Spleen (tissue), 11 donors: ENCODE results near the gene DDX43. TPM values are rescaled to one million over a fixed set of nuclear protein-coding genes. Genes with fewer than 3 reads are reported as not detected.
A peak's percentile ranks its signal among the peaks of the same experiment; 100 is the strongest.
"Not testable (repeated sequence)": the region's sequence is repeated elsewhere in the genome, so short reads cannot be mapped to it uniquely, and the experiment has no call there.

Experiments used
- DNase-seq: peaks from one replicate; pipeline ENCODE4 v3.0.0-alpha.2; 2020
- H3K27ac ChIP-seq, 8 donors: fragments of 200-600 bp; sonication (generic) in 7 of 8; 1 replicate in 4 of 8; 2 replicates in 4 of 8; pipeline versions ENCODE4 v1.5.0 to v1.8.0; 2016 to 2021; ENCODE audit warnings: inconsistent platforms in 4 of 8, mild to moderate bottlenecking in 4 of 8, moderate library complexity in 1 of 8
- H3K27me3 ChIP-seq, 7 donors: fragments of 200-600 bp; sonication (generic) in 6 of 7; replicated peaks in 1 of 7; 1 replicate in 4 of 7; 2 replicates in 3 of 7; pipeline versions ENCODE4 v1.5.0 to v1.8.0; 2016 to 2021; ENCODE audit warnings: inconsistent platforms in 3 of 7, mild to moderate bottlenecking in 1 of 7
- H3K36me3 ChIP-seq, 6 donors: fragments of 200-600 bp; sonication (generic) in 5 of 6; 1 replicate in 4 of 6; 2 replicates in 2 of 6; pipeline versions ENCODE4 v1.5.0 to v1.8.0; 2016 to 2021; ENCODE audit warnings: inconsistent platforms in 2 of 6
- H3K4me1 ChIP-seq, 6 donors: fragments of 200-600 bp; sonication (generic) in 5 of 6; 1 replicate in 3 of 6; 2 replicates in 3 of 6; pipeline versions ENCODE4 v1.5.0 to v1.8.0; 2016 to 2021; ENCODE audit warnings: inconsistent platforms in 3 of 6
- H3K4me3 ChIP-seq, 8 donors: fragments of 200-600 bp; sonication (generic) in 7 of 8; 1 replicate in 4 of 8; 2 replicates in 4 of 8; pipeline versions ENCODE4 v1.5.0 to v1.8.0; 2016 to 2021; ENCODE audit warnings: inconsistent platforms in 4 of 8, mild to moderate bottlenecking in 4 of 8, moderate library complexity in 2 of 8
- H3K9me3 ChIP-seq, 8 donors: fragments of 200-600 bp; sonication (generic) in 7 of 8; 1 replicate in 4 of 8; 2 replicates in 4 of 8; pipeline versions ENCODE4 v1.5.0 to v1.8.0; 2016 to 2021; ENCODE audit warnings: inconsistent platforms in 4 of 8
- POLR2A ChIP-seq, 3 donors: fragments of 450-650 bp; IDR thresholded peaks; one replicate each; pipeline ENCODE4 v1.5.1; 2017; ENCODE audit warnings: antibody characterized with exemption in 3 of 3, mild to moderate bottlenecking in 1 of 3
- POLR2AphosphoS5 ChIP-seq, 3 donors: sonication (generic); formaldehyde crosslinking; IDR thresholded peaks; one replicate each; pipeline ENCODE4 v1.5.1; 2017; ENCODE audit warnings: antibody characterized with exemption in 3 of 3
- WGBS, 5 donors: extraction: QIAGEN DNeasy Blood & Tissue Kit in 3 of 5; methylation state at CpG; one replicate each; pipeline versions ENCODE4 v1.1.5 to v1.1.7; 2013 to 2018; 5-methylcytosine and 5-hydroxymethylcytosine counted together
- intact Hi-C: fragments of 100-400 bp; cut with DNase I; formaldehyde crosslinking; loops from one replicate; pipeline ENCODE4 v1.15.0; 2023; ENCODE audit warnings: low total_unique reads
- polyA plus RNA-seq, 3 donors: library from polyadenylated mRNA; stranded (reverse); fragments of 200-250 nt; gene quantifications; one replicate each; pipeline ENCODE4 v1.2.1, GENCODE V29; 2013
- small RNA-seq, 4 donors: library from RNA; depleted of rRNA; stranded (forward); fragments of <200 nt; gene quantifications; one replicate each; pipeline ENCODE3, GENCODE V24; 2016
- total RNA-seq, 7 donors: library from RNA; depleted of rRNA in 3 of 7; stranded (reverse); fragments of >200 nt in 3 of 7; fragmentation: NEBNext Ultra II Directional in 4 of 7; extraction: Animal tissue kit (Norgen Biotek cat#: 25700) in 4 of 7; gene quantifications; one replicate each; pipeline versions ENCODE4 v1.1.0 to v1.2.1, GENCODE V29; 2016 to 2021
- TF ChIP-seq, protein P1 (sequence below), 11 experiments: fragments of 200-600 bp in 7 of 11; fragments of 450-650 bp in 4 of 11; sonication (generic) in 4 of 11; IDR thresholded peaks in 8 of 11; conservative IDR thresholded peaks in 3 of 11; 1 replicate in 7 of 11; 2 replicates in 4 of 11; pipeline versions ENCODE4 v1.4.0 to v1.8.0; 2016 to 2021; ENCODE audit warnings: antibody characterized with exemption in 11 of 11, inconsistent platforms in 4 of 11, mild to moderate bottlenecking in 1 of 11
- donor health status: healthy with polysubstance abuse.
- donor health status: DM: no; HTN: no; CAD: no; lungs with moderate emphysema.
- donor health status: DM: no; HTN: no; CAD: no.
- donor health status: Bipolar disorder and iron deficiency.
- donor health status: healthy.
- donor health status: DM: no; HTN: no; CAD: no.
- donor health status: DM: yes; HTN: yes; CAD: no.

DDX43 gene
- total and polyA plus RNA-seq, 10 donors: 0.34 to 1.5 (median 1.0) TPM

DNA sequence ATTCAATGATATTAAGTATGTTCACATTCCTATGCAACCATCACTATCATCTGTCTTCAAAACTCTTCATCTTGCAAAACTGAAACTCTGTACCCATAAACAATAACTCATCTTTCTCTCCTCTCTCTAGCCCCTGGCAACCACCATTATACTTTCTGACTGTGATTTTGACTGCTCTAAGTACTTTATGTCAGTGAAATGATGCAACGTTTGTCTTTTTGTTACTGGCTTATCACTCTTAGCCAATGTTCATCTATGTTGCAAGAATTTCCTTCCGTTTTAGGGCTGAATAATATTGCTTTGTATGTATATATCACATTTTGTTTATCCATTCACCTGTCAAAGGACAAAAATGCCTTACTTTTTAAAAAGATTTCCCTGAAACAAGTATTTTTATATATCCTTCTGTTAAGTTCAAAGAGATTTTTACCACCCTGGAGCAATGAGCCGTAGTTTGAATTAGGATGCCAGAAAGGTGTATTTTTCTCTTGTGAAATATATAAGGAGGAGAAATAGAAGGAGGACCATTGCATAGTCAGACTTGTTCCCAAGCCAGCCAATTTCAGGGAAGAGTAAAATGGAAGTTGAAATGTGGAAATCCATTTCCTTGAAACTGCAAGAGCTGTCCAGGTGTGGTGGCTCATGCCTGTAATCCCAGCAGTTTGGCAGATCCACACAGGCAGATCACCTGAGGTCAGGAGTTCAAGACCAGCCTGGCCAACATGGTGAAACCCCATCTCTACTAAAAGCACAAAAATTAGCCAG is 61.4 kb downstream of the DDX43 start:
- no peak for DNase-seq
- peak overlapping the region in 6 of 8 donors; percentile 16 to 86 (median 77) for H3K27ac ChIP-seq
- H3K4me3 ChIP-seq: no peak overlapping the region
- 38 to 61% (median 50%) methylated on average over 3 of the region's 3 CpGs for WGBS, 5 donors
- peaks cover 0 to 77% (median 26%) of the 10 kb centered on the region in 6 donors for H3K4me1 ChIP-seq
- no peaks in the 10 kb centered on the region for H3K27me3 ChIP-seq
- intact Hi-C loops: no loop called here
- no peaks in the 10 kb centered on the region for H3K36me3 ChIP-seq
- no peak for TF ChIP-seq POLR2AphosphoS5 (IDR thresholded peaks at IDR 0.05)
- TF ChIP-seq POLR2A (IDR thresholded peaks at IDR 0.05): no peak
- TF ChIP-seq, protein P1, sequence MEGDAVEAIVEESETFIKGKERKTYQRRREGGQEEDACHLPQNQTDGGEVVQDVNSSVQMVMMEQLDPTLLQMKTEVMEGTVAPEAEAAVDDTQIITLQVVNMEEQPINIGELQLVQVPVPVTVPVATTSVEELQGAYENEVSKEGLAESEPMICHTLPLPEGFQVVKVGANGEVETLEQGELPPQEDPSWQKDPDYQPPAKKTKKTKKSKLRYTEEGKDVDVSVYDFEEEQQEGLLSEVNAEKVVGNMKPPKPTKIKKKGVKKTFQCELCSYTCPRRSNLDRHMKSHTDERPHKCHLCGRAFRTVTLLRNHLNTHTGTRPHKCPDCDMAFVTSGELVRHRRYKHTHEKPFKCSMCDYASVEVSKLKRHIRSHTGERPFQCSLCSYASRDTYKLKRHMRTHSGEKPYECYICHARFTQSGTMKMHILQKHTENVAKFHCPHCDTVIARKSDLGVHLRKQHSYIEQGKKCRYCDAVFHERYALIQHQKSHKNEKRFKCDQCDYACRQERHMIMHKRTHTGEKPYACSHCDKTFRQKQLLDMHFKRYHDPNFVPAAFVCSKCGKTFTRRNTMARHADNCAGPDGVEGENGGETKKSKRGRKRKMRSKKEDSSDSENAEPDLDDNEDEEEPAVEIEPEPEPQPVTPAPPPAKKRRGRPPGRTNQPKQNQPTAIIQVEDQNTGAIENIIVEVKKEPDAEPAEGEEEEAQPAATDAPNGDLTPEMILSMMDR (IDR thresholded peaks at IDR 0.05 in 8 of 11, conservative IDR thresholded peaks at IDR 0.05 in 3 of 11): no peak
- H3K9me3 ChIP-seq: no peaks in the 10 kb centered on the region

DNA sequence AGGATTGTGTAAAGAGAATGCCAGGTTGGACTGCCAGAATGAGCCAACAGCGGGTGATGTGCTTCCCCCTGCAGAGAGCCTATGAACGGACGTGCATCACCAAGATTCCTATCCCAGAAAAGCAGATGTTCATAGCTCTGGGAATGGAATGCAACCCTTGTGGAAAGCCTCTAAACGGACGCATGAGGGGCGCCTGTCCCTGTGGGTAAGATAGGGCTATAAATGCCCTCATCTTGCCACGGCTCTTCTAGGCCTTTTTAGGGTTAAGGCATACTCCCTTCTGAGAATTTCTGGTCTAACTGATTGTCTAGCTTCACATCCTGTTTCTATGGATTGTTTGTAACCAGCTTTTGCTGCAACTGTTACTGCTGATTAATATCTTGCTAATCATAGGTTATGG is 64.8 kb downstream of the DDX43 start:
- H3K27ac ChIP-seq: peak overlapping the region in 2 of 8 donors; percentile 7 to 98
- DNase-seq, intact Hi-C loops, H3K9me3 ChIP-seq, H3K4me3 ChIP-seq, H3K27me3 ChIP-seq: not testable (repeated sequence)
- 63 to 81% (median 65%) methylated on average over 7 of the region's 7 CpGs for WGBS, 5 donors
- H3K36me3 ChIP-seq: peaks cover 0 to 11% (median 3%) of the 10 kb centered on the region in 6 donors
- H3K4me1 ChIP-seq: peaks cover 0 to 74% (median 39%) of the 10 kb centered on the region in 6 donors

DNA sequence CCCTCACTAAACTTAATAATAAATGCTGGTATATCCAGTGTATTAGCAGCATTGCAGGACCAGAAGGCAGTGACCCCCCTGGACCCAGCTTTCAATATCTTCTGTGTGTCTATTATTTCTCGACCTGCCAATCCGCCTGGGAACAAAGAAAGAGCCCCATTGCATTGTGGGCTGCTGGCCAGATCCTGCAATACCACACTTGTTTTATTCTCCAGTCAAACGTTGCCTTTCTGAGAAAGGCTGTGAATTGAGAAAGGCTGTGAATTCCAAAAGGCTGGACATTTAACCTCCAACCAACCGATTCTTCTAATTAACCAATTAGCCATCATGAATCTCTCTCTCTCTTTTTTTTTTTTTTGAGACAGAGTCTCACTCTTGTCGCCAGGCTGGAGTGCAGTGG is 65.4 kb downstream of the DDX43 start:
- TF ChIP-seq POLR2AphosphoS5 (IDR thresholded peaks at IDR 0.05) (no peak), POLR2A (IDR thresholded peaks at IDR 0.05) (no peak)
- TF ChIP-seq, protein P1 (IDR thresholded peaks at IDR 0.05 in 8 of 11, conservative IDR thresholded peaks at IDR 0.05 in 3 of 11): no peak
- H3K27ac ChIP-seq: peak overlapping the region in 5 of 8 donors; percentile 95 to 98 (median 98)
- H3K4me1 ChIP-seq: peaks cover 0 to 74% (median 44%) of the 10 kb centered on the region in 6 donors
- no peaks in the 10 kb centered on the region for H3K9me3 ChIP-seq
- H3K27me3 ChIP-seq: no peaks in the 10 kb centered on the region
- peaks cover 0 to 13% (median 3%) of the 10 kb centered on the region in 6 donors for H3K36me3 ChIP-seq
- intact Hi-C loops: loop anchor here (10.0 kb wide), 1 partner anchor 55 kb away; no protein-coding TSS in a partner anchor
- H3K4me3 ChIP-seq: no peak overlapping the region
- 67 to 85% (median 74%) methylated on average over 5 of the region's 5 CpGs for WGBS, 5 donors
- no peak for DNase-seq

DNA sequence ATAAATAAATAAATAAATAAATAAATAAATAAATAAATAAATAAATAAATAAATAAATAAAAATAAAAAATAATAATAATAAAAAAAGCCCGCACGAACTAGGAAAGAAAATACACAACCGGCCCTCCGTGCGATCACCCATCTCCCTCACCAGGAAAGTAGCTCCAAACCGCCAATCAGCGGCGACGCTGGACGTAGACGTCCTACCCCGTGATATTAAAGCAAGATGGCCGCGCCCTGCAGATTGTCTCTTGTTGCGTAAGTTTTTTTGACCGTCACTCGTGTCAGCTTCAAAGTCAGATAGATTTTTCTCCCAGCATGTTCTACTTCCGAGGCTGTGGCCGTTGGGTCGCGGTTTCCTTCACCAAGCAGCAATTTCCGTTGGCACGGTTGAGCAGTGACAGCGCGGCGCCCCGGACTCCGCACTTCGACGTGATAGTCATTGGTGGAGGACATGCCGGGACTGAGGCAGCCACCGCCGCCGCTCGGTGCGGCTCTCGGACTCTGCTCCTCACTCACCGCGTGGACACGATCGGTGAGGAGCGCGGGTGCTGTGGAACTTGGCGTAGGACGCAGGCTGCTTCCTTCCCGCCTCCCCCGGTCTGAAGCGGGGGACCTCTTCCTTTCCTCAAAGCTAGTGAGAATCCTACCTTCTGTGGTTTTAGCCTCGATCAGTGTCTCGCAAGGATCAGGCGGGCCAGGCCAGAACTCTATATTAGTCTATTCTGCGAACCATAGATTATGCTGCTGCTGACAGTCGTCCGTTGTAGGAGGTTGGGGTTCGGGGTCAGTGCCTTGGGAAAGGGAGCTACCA is 67.1 kb downstream of the DDX43 start, which contains the start of gene MTO1:
MTO1 (plus strand) TSS at position 201 of the 814 bp plus-strand sequence; CDS start at position 319, 118 bp downstream.
- Histone ChIP-seq H3K9me3 (no peaks in the 10 kb centered on the region), H3K27ac (peak within 1 kb of the TSS; percentile 95 to 98 (median 98)), H3K4me3 (peak within 1 kb of the TSS; percentile 73 to 99 (median 90)), H3K4me1 (peaks cover 0 to 74% (median 52%) of the 10 kb centered on the region in 6 donors), H3K36me3 (peaks cover 0 to 30% (median 14%) of the 10 kb centered on the region in 6 donors), H3K27me3 (no peaks in the 10 kb centered on the region)
- peak; percentile 88 to 93 (median 88) for TF ChIP-seq POLR2AphosphoS5 (IDR thresholded peaks at IDR 0.05)
- TF ChIP-seq, protein P1 (IDR thresholded peaks at IDR 0.05 in 8 of 11, conservative IDR thresholded peaks at IDR 0.05 in 3 of 11): no peak
- WGBS, 5 donors: 0 to 2% (median 0%) methylated on average over 50 to 55 of the region's 55 CpGs
- DNase-seq: peak; percentile 97
- intact Hi-C loops: loop anchor here (10.0 kb wide), 1 partner anchor 53 kb away; no protein-coding TSS in a partner anchor

Small RNA genes lying within 50 kb of the gene (small RNA-seq; reads per million reads assigned to genes)
- gene RNU6-975P (0 reads per million in 4 donors), gene RPL39P3 (0 reads per million in 4 donors)

Other genes starting within 250 kb of the DDX43 start
- gene KHDC1L, start 169.3 kb upstream of the DDX43 start, total RNA-seq: not detected
- gene KHDC1L, start 169.3 kb upstream of the DDX43 start, polyA plus RNA-seq: not detected
- 1 to 10 TPM in 2 of 7 donors, under 1 TPM in 5; 0.54 to 2.2 (median 0.86) TPM for gene KHDC1, start 131.6 kb upstream of the DDX43 start, total RNA-seq
- 1 to 10 TPM in 2 of 3 donors, under 1 TPM in 1; 0.59 to 1.7 (median 1.0) TPM for gene KHDC1, start 131.6 kb upstream of the DDX43 start, polyA plus RNA-seq
- gene DPPA5, start 40.6 kb upstream of the DDX43 start, total RNA-seq: not detected
- gene DPPA5, start 40.6 kb upstream of the DDX43 start, polyA plus RNA-seq: not detected
- not detected for gene KHDC3L, start 32.2 kb upstream of the DDX43 start, total RNA-seq
- not detected for gene KHDC3L, start 32.2 kb upstream of the DDX43 start, polyA plus RNA-seq
- gene OOEP, start 24.9 kb upstream of the DDX43 start, total RNA-seq: under 1 TPM in 1 of 7 donors, not detected in 6; 0.70 TPM
- under 1 TPM; 0.17 to 0.26 (median 0.19) TPM for gene OOEP, start 24.9 kb upstream of the DDX43 start, polyA plus RNA-seq
- gene CGAS, start 57.5 kb downstream of the DDX43 start, total RNA-seq: 10 to 100 TPM; 14.4 to 24.3 (median 20.9) TPM
- gene CGAS, start 57.5 kb downstream of the DDX43 start, polyA plus RNA-seq: 1 to 10 TPM; 3.2 to 8.8 (median 3.5) TPM
- 10 to 100 TPM; 31.7 to 50.2 (median 45.3) TPM for gene MTO1, start 66.9 kb downstream of the DDX43 start, total RNA-seq
- gene MTO1, start 66.9 kb downstream of the DDX43 start, polyA plus RNA-seq: 10 to 100 TPM; 17.8 to 26.4 (median 23.6) TPM
- over 10,000 TPM in 1 of 7 donors, 1,000 to 10,000 TPM in 6; 7,486 to 10,079 (median 8,893) TPM for gene EEF1A1, start 126.2 kb downstream of the DDX43 start, total RNA-seq
- gene EEF1A1, start 126.2 kb downstream of the DDX43 start, polyA plus RNA-seq: over 10,000 TPM; 12,419 to 13,640 (median 12,484) TPM